ENCODE results near the gene SOS2.

DNA sequence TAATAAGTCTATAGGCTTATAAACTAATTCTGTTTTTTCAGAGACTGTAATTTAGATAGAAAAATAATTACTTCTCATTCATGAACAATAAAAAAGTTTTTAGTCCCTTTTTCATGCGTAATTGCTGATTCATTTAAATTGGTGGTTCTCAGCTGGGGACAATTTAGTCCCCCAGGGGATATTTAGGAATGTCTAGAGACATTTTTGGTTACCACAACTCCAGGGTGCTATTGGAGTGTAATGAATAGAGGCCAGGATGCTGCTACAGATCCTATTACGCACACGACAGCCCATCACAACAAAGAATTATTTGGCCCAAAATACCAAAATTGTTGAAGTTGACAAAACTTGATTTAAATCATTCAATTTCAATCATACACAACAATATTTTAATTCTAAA is 92.2 kb downstream of the SOS2 start:
- TF ChIP-seq, protein P1, sequence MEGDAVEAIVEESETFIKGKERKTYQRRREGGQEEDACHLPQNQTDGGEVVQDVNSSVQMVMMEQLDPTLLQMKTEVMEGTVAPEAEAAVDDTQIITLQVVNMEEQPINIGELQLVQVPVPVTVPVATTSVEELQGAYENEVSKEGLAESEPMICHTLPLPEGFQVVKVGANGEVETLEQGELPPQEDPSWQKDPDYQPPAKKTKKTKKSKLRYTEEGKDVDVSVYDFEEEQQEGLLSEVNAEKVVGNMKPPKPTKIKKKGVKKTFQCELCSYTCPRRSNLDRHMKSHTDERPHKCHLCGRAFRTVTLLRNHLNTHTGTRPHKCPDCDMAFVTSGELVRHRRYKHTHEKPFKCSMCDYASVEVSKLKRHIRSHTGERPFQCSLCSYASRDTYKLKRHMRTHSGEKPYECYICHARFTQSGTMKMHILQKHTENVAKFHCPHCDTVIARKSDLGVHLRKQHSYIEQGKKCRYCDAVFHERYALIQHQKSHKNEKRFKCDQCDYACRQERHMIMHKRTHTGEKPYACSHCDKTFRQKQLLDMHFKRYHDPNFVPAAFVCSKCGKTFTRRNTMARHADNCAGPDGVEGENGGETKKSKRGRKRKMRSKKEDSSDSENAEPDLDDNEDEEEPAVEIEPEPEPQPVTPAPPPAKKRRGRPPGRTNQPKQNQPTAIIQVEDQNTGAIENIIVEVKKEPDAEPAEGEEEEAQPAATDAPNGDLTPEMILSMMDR (IDR thresholded peaks at IDR 0.05; ENCODE audit: poor library complexity, severe bottlenecking), result no peak
- no peak for TF ChIP-seq TAF1 (IDR thresholded peaks at IDR 0.05; ENCODE audit: low read depth)

Data from neural cell (in vitro differentiated cells).